SK-N-SH treated with all-trans-retinoic acid at 6 μM for 48 hours (cell line): Measurements from ENCODE around the gene TMX3.

Experiments
- ARNTL ChIP-seq: fragments of 450-650 bp; formaldehyde crosslinking; IDR thresholded peaks from 2 replicates; pipeline ENCODE4 v1.5.0; 2020; ENCODE audit warnings: low read depth, mild to moderate bottlenecking, moderate library complexity, borderline replicate concordance
- CREB5 ChIP-seq: fragments of 250-450 bp; sonication (Bioruptor Pico); IDR thresholded peaks from 2 replicates; pipeline ENCODE4 v1.5.1; 2020; ENCODE audit warnings: low read depth, mild to moderate bottlenecking, moderate library complexity
- PATZ1 ChIP-seq: fragments of 250-450 bp; sonication (Bioruptor Pico); IDR thresholded peaks from 2 replicates; pipeline ENCODE4 v1.8.0; 2020; ENCODE audit warnings: mild to moderate bottlenecking, moderate library complexity, borderline replicate concordance
- ZNF70 ChIP-seq: fragments of 450-650 bp; formaldehyde crosslinking; IDR thresholded peaks from 2 replicates; pipeline ENCODE4 v1.5.0; 2020; ENCODE audit warnings: mild to moderate bottlenecking, moderate library complexity
- ZNF8 ChIP-seq: fragments of 450-650 bp; formaldehyde crosslinking; IDR thresholded peaks from 2 replicates; pipeline ENCODE4 v1.5.0; 2020; ENCODE audit warnings: mild to moderate bottlenecking, moderate library complexity

- TF ChIP-seq CREB5 (CRISPR knock-in tag) (no peak), PATZ1 (CRISPR knock-in tag) (no peak), ZNF70 (no peak), ARNTL (CRISPR knock-in tag) (no peak), ZNF8 (CRISPR knock-in tag) (no peak)
These were observed 15.9 kb downstream of the TMX3 start for GRCh38 chr18:68699043-68699442.
